A549 treated with GW870086 at 1 μM for 4 hours (cell line): ENCODE data around the gene GGTLC2. TPM values are rescaled to one million over a fixed set of nuclear protein-coding genes. Genes with fewer than 3 reads are reported as not detected.

ENCODE experiments used
- total RNA-seq: library from RNA; stranded (reverse); fragments of 200-300 nt; extraction: Qiagen RNA extraction; gene quantifications from 5 replicates; pipeline ENCODE4 v1.2.3, GENCODE V29; 2022; ENCODE audit warnings: low read depth

GGTLC2 gene
- not detected in 5 replicates for total RNA-seq

DNA sequence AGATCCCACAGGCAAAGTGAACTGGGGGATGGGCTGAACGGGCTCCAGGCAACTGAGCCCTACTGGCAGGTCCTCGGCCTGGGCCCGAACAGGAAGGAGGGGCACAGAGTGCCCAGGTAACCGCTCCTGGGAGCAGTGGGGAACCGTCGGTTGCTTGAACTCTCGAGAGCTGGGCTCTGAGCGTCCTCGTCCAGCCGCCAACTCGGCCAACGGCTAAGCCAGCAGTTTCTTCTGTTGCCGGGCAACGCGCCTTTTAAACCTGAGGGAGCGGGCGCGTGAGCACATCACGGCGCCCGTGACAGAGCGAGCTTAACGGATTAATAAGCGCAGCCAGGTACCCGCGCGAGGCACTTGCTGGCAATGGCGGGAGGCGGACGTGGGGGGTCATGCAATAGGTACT lies at the start of gene GGTLC2:
Gene GGTLC2, plus strand, starts transcription at position 301 of the 400 bp plus-strand sequence. CDS start 1,732 bp downstream, outside the sequence.

Other genes with a start within 250 kb of the GGTLC2 start
- 1.0 to 1.7 TPM (median 1.5 TPM) in 5 replicates for gene ZNF280B, start 135.9 kb upstream of the GGTLC2 start, total RNA-seq
- gene ZNF280A, start 124.3 kb upstream of the GGTLC2 start, total RNA-seq: 3.1 to 3.8 TPM (median 3.5 TPM) in 5 replicates
- gene PRAME, start 85.3 kb upstream of the GGTLC2 start, total RNA-seq: 88.1 to 103 TPM (median 99.3 TPM) in 5 replicates
- gene IGLL5, start 243.2 kb downstream of the GGTLC2 start, total RNA-seq: not detected in 5 replicates